HepG2 (cell line): ENCODE data around the gene VTI1B.

Experiments used
- SP1 ChIP-seq, 2 experiments: fragments of 450-650 bp in 1 of 2; sonication (generic) in 1 of 2; formaldehyde crosslinking in 1 of 2; IDR thresholded peaks; 2 replicates each; pipeline versions ENCODE4 v1.4.0 to v1.6.1; 2016 to 2020; ENCODE audit warnings: missing genetic modification reagents in 1 of 2
- ZNF841 ChIP-seq: sonication (generic); formaldehyde crosslinking; IDR thresholded peaks from 2 replicates; pipeline ENCODE4 v1.8.1; 2023; ENCODE audit warnings: missing genetic modification reagents, borderline replicate concordance

DNA sequence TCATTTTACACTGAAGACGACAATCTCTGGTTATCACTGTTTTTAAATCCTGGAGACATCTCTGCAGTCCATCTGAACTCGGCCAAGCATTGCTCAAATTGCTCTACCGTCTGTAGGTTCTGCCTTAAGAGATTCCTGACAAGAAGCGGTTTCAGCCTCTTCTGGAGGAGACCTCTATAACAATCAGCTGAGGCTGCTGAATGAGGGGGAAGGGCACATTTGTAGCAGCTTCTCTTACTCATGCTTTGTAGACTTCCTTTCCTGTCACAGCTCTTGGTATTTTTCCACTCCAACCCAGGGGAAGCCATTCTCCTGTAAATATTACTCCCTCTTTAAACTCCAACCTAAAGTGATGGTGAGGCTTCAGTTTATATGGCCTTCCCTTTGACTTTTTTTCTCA, 51.8 kb downstream of the VTI1B start:
- TF ChIP-seq SP1 (IDR thresholded peaks at IDR 0.05) (no peak), SP1 (CRISPR knock-in tag; IDR thresholded peaks at IDR 0.05) (no peak), ZNF841 (CRISPR knock-in tag) (no peak)
